Measurements from ENCODE around the gene FBXL4.

The FBXL4 gene

GRCh38 chr6:98827295-98828159, 120.2 kb downstream of the FBXL4 start:
- in situ Hi-C loops (cut with MboI; ENCODE audit: low sequenced_read_pairs), result no loop called here

GRCh38 chr6:98825600-98826230, 122.0 kb downstream of the FBXL4 start:
- in situ Hi-C loops (cut with MboI; ENCODE audit: low sequenced_read_pairs), result no loop called here

- in situ Hi-C loops (cut with MboI; ENCODE audit: low sequenced_read_pairs), result no loop called here
These were observed 122.7 kb downstream of the FBXL4 start for GRCh38 chr6:98824902-98825599.

GRCh38 chr6:98824162-98824901, 123.4 kb downstream of the FBXL4 start:
- in situ Hi-C loops (cut with MboI; ENCODE audit: low sequenced_read_pairs), result no loop called here

- in situ Hi-C loops (cut with MboI; ENCODE audit: low sequenced_read_pairs), result no loop called here
These were observed 124.2 kb downstream of the FBXL4 start for GRCh38 chr6:98823428-98824161.

GRCh38 chr6:98821756-98822405, 125.9 kb downstream of the FBXL4 start:
- in situ Hi-C loops (cut with MboI; ENCODE audit: low sequenced_read_pairs), result no loop called here
